IMR-90 (cell line): Measurements from ENCODE around the gene DEPDC5.

ENCODE experiments used
- BHLHE40 ChIP-seq: fragments of 150-350 bp; IDR thresholded peaks from 2 replicates; pipeline ENCODE4 v1.6.1; 2016; ENCODE audit warnings: mild to moderate bottlenecking, low read depth, low read length
- CHD1 ChIP-seq: IDR thresholded peaks from 2 replicates; pipeline ENCODE4 v1.6.1; 2012; ENCODE audit warnings: low read depth, low read length, improper control_type of control experiment
- FOS ChIP-seq: fragments of 150-350 bp; IDR thresholded peaks from 2 replicates; pipeline ENCODE4 v1.6.1; 2016; ENCODE audit warnings: low read depth, low read length
- MAFK ChIP-seq: IDR thresholded peaks from 2 replicates; pipeline ENCODE4 v1.6.1; 2012; ENCODE audit warnings: low read depth, low read length, improper control_type of control experiment
- MAZ ChIP-seq: IDR thresholded peaks from 2 replicates; pipeline ENCODE4 v1.6.1; 2012; ENCODE audit warnings: low read depth, mild to moderate bottlenecking, low read length, improper control_type of control experiment, moderate library complexity, borderline replicate concordance
- MXI1 ChIP-seq: IDR thresholded peaks from 2 replicates; pipeline ENCODE4 v1.6.1; 2012; ENCODE audit warnings: low read depth, mild to moderate bottlenecking, low read length, moderate library complexity, borderline replicate concordance
- POLR2A ChIP-seq: IDR thresholded peaks from 2 replicates; pipeline ENCODE4 v1.6.1; 2012; ENCODE audit warnings: mild to moderate bottlenecking, low read depth, low read length
- RAD21 ChIP-seq: IDR thresholded peaks from 2 replicates; pipeline ENCODE4 v1.6.1; 2012; ENCODE audit warnings: low read length, improper control_type of control experiment
- RCOR1 ChIP-seq: IDR thresholded peaks from 2 replicates; pipeline ENCODE4 v1.6.1; 2012; ENCODE audit warnings: mild to moderate bottlenecking, low read length, improper control_type of control experiment; ENCODE audit not compliant: insufficient replicate concordance
- TF ChIP-seq, protein P1 (sequence below): conservative IDR thresholded peaks from 2 replicates; pipeline ENCODE4 v1.5.1; 2012; ENCODE audit warnings: mild to moderate bottlenecking, low read depth, low read length, improper control_type of control experiment
- TF ChIP-seq, protein P2 (sequence below): fragments of 150-350 bp; IDR thresholded peaks from 2 replicates; pipeline ENCODE4 v1.6.1; 2017; ENCODE audit warnings: mild to moderate bottlenecking, antibody characterized with exemption, low read length, low read depth

DNA sequence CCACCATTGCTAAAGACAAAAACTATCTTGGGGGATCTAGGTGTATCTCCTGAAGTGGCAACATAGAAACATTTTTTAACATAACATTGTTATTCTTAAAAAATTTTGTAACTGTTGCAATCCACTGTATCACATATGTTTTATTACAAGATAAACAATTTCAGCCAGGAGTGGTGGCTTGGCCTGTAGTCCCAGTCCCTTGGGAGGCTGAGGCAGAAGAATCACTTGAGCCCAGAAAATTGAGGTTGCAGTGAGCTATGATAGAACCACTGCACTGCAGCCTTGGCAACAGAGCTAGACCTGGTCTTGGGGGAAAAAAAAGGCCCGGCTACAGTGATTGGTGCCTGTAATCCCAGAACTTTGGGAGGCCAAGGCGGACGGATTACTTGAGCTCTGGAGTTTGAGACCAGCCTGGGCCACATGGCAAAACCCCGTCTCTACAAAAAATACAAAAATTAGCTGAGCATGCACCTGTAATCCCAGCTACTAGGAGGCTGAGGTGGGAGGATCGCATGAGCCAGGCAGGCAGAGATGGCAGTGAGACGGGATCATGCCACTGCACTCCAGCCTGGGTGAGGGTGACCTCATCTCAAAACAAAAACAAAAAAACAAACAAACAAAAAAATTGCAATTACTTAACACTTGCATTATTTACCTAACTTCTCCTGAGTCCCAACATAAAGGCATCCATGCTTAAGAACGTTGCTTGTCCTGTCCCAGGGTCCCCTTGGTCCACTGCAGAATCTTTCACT is 1.5 kb upstream of the DEPDC5 start:
- no peak for TF ChIP-seq POLR2A
- no peak for TF ChIP-seq RAD21
- no peak for TF ChIP-seq MAZ
- TF ChIP-seq, protein P1, sequence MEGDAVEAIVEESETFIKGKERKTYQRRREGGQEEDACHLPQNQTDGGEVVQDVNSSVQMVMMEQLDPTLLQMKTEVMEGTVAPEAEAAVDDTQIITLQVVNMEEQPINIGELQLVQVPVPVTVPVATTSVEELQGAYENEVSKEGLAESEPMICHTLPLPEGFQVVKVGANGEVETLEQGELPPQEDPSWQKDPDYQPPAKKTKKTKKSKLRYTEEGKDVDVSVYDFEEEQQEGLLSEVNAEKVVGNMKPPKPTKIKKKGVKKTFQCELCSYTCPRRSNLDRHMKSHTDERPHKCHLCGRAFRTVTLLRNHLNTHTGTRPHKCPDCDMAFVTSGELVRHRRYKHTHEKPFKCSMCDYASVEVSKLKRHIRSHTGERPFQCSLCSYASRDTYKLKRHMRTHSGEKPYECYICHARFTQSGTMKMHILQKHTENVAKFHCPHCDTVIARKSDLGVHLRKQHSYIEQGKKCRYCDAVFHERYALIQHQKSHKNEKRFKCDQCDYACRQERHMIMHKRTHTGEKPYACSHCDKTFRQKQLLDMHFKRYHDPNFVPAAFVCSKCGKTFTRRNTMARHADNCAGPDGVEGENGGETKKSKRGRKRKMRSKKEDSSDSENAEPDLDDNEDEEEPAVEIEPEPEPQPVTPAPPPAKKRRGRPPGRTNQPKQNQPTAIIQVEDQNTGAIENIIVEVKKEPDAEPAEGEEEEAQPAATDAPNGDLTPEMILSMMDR, result no peak
- TF ChIP-seq, protein P2, sequence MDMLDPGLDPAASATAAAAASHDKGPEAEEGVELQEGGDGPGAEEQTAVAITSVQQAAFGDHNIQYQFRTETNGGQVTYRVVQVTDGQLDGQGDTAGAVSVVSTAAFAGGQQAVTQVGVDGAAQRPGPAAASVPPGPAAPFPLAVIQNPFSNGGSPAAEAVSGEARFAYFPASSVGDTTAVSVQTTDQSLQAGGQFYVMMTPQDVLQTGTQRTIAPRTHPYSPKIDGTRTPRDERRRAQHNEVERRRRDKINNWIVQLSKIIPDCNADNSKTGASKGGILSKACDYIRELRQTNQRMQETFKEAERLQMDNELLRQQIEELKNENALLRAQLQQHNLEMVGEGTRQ, result no peak
- no peak for TF ChIP-seq FOS
- TF ChIP-seq MAFK, result no peak
- no peak for TF ChIP-seq MXI1
- TF ChIP-seq RCOR1, result no peak
- TF ChIP-seq CHD1, result no peak
- TF ChIP-seq BHLHE40, result no peak
